ENCODE data around the gene TMEM107.

The TMEM107 gene

GRCh38 chr17:8150194-8151119 lies 25.7 kb downstream of the TMEM107 start:
- no peak for DNase-seq (ENCODE audit: low spot score)

GRCh38 chr17:8149419-8150193 lies 26.6 kb downstream of the TMEM107 start:
- DNase-seq (ENCODE audit: low spot score), result no peak

- DNase-seq (ENCODE audit: low spot score), result no peak
Measured at GRCh38 chr17:8148560-8148959, 27.6 kb downstream of the TMEM107 start.

GRCh38 chr17:8147805-8148404 lies 28.3 kb downstream of the TMEM107 start:
- no peak for DNase-seq (ENCODE audit: low spot score)

- no peak for DNase-seq (ENCODE audit: low spot score)
Measured at GRCh38 chr17:8147141-8147804, 28.9 kb downstream of the TMEM107 start.

GRCh38 chr17:8146381-8147140 lies 29.6 kb downstream of the TMEM107 start:
- DNase-seq (ENCODE audit: low spot score), result no peak

- no peak for DNase-seq (ENCODE audit: low spot score)
Measured at GRCh38 chr17:8145811-8146210, 30.4 kb downstream of the TMEM107 start.

- DNase-seq (ENCODE audit: low spot score), result no peak
Measured at GRCh38 chr17:8144401-8145231, 31.6 kb downstream of the TMEM107 start.

GRCh38 chr17:8143581-8144400 lies 32.4 kb downstream of the TMEM107 start:
- DNase-seq (ENCODE audit: low spot score), result no peak

GRCh38 chr17:8142887-8143580 lies 33.1 kb downstream of the TMEM107 start:
- DNase-seq (ENCODE audit: low spot score), result no peak

GRCh38 chr17:8142158-8142886 lies 33.9 kb downstream of the TMEM107 start:
- DNase-seq (ENCODE audit: low spot score), result no peak

- DNase-seq (ENCODE audit: low spot score), result no peak
Measured at GRCh38 chr17:8141741-8142140, 34.4 kb downstream of the TMEM107 start.

GRCh38 chr17:8141045-8141444 lies 35.1 kb downstream of the TMEM107 start:
- no peak for DNase-seq (ENCODE audit: low spot score)

GRCh38 chr17:8140065-8141029 lies 35.8 kb downstream of the TMEM107 start:
- DNase-seq (ENCODE audit: low spot score), result no peak

GRCh38 chr17:8138672-8139371 lies 37.4 kb downstream of the TMEM107 start:
- peak; percentile 94 for DNase-seq (ENCODE audit: low spot score)

- no peak for DNase-seq (ENCODE audit: low spot score)
Measured at GRCh38 chr17:8138374-8138671, 37.9 kb downstream of the TMEM107 start.

All from hematopoietic multipotent progenitor cell treated with erythropoietin and hydrocortisone succinate and interleukin-3 and kit ligand, for 17 days (in vitro differentiated cells).